H1 (cell line): ENCODE results near the gene TUT4. TPM values are rescaled to one million over a fixed set of nuclear protein-coding genes. Genes with fewer than 3 reads are reported as not detected.

Source experiments
- ATF3 ChIP-seq: IDR thresholded peaks from 2 replicates; pipeline ENCODE4 v1.6.1; 2011; ENCODE audit warnings: low read depth, mild to moderate bottlenecking, low read length; ENCODE audit not compliant: insufficient read depth
- CREB1 ChIP-seq: IDR thresholded peaks from 2 replicates; pipeline ENCODE4 v1.6.1; 2012; ENCODE audit warnings: inconsistent platforms
- KDM4A ChIP-seq: IDR thresholded peaks from one replicate; pipeline ENCODE4 v1.7.1; 2012; ENCODE audit warnings: low read depth, mild to moderate bottlenecking, moderate library complexity, low read length, inconsistent platforms; ENCODE audit not compliant: severe bottlenecking
- POLR2A ChIP-seq, 2 experiments: IDR thresholded peaks; 1 replicate in 1 of 2; 2 replicates in 1 of 2; pipeline ENCODE4 v1.6.1; 2011; ENCODE audit warnings: low read depth in 2 of 2, low read length in 2 of 2, mild to moderate bottlenecking in 2 of 2; ENCODE audit errors: control extremely low read depth in 1 of 2
- RAD21 ChIP-seq, 2 experiments: IDR thresholded peaks in 1 of 2; conservative IDR thresholded peaks in 1 of 2; 2 replicates each; pipeline ENCODE4 v1.6.1; 2011; ENCODE audit warnings: low read depth in 2 of 2, low read length in 2 of 2, improper control_type of control experiment in 1 of 2, inconsistent platforms in 1 of 2, mild to moderate bottlenecking in 1 of 2, moderate library complexity in 1 of 2
- RXRA ChIP-seq: IDR thresholded peaks from 2 replicates; pipeline ENCODE4 v1.6.1; 2011; ENCODE audit warnings: low read depth, mild to moderate bottlenecking, low read length, moderate library complexity; ENCODE audit not compliant: insufficient read depth
- SP4 ChIP-seq: IDR thresholded peaks from 2 replicates; pipeline ENCODE4 v1.6.1; 2012; ENCODE audit warnings: low read length, inconsistent platforms
- polyA plus RNA-seq, 7 experiments: library from polyadenylated mRNA; depleted of rRNA in 3 of 7; stranded (reverse) in 5 of 7; unstranded in 2 of 7; fragments of >200 nt in 5 of 7; fragments of 200-250 nt in 2 of 7; gene quantifications; 1 replicate in 5 of 7; 2 replicates in 1 of 7; 4 replicates in 1 of 7; pipeline versions ENCODE4 v1.2.1 to v1.2.3, GENCODE V29; 2011 to 2013; ENCODE audit warnings: missing spikeins in 2 of 7, mixed read lengths in 2 of 7
- total RNA-seq: library from RNA; stranded (reverse); fragmentation: NEBNext Ultra II Directional; extraction: Animal tissue kit (Norgen Biotek cat#: 25700); gene quantifications from 2 replicates; pipeline ENCODE4 v1.2.1, GENCODE V29; 2021

TUT4 gene
- total and polyA plus RNA-seq, 2 of the 8 experiments (the other 6 are each of a cell fraction or from before 2014, with no cell fraction given), result 54.5 to 63.3 TPM

GRCh38 chr1:52550447-52550846 is 2.4 kb downstream of the TUT4 start (continued):
- TF ChIP-seq ATF3 (no peak), RXRA (no peak), POLR2A (IDR thresholded peaks at IDR 0.05; ENCODE audit: control extremely low read depth in 1 of 2, low read depth in 2 of 2, low read length in 2 of 2) (no peak), RAD21 (IDR thresholded peaks at IDR 0.05 in 1 of 2, conservative IDR thresholded peaks at IDR 0.05 in 1 of 2; ENCODE audit: low read depth in 2 of 2, low read length in 2 of 2) (no peak), CREB1 (no peak), SP4 (no peak), KDM4A (no peak)
